HL-60 (cell line): Measurements from ENCODE around the gene UST.

Experiments
- DNase-seq, 2 experiments: peaks; one replicate each; pipeline ENCODE4 v3.0.0-alpha.2; 2010 to 2020; ENCODE audit warnings: low read depth in 1 of 2, low spot score in 1 of 2
- H3K27ac ChIP-seq: fragments of 250-450 bp; sonication (Bioruptor Pico); replicated peaks from 2 replicates; pipeline ENCODE4 v1.5.1; 2020; ENCODE audit warnings: mild to moderate bottlenecking, moderate library complexity
- H3K27me3 ChIP-seq: fragments of 250-450 bp; sonication (Bioruptor Pico); 2 replicates; pipeline ENCODE4 v1.5.1; 2021; ENCODE audit warnings: mild to moderate bottlenecking, moderate library complexity; ENCODE audit not compliant: insufficient read depth, poor library complexity, severe bottlenecking
- H3K4me3 ChIP-seq: replicated peaks from 2 replicates; pipeline ENCODE4 v1.5.1; 2011; ENCODE audit warnings: mild to moderate bottlenecking, control low read depth, low read length; ENCODE audit not compliant: insufficient read depth
- CTCF ChIP-seq: IDR thresholded peaks from one replicate; pipeline ENCODE4 v1.5.1; 2011; ENCODE audit warnings: low read length, control low read depth, inconsistent platforms; ENCODE audit not compliant: insufficient read depth
- GABPA ChIP-seq: IDR thresholded peaks from 2 replicates; pipeline ENCODE4 v1.6.1; 2012; ENCODE audit warnings: low read depth
- POLR2AphosphoS5 ChIP-seq: IDR thresholded peaks from 2 replicates; pipeline ENCODE4 v1.6.1; 2012; ENCODE audit warnings: low read depth
- SPI1 ChIP-seq: IDR thresholded peaks from 2 replicates; pipeline ENCODE4 v1.6.1; 2012; ENCODE audit warnings: low read depth, mild to moderate bottlenecking, borderline replicate concordance
- TF ChIP-seq, protein P1 (sequence below): IDR thresholded peaks from 2 replicates; pipeline ENCODE4 v1.6.1; 2012; ENCODE audit warnings: low read depth; ENCODE audit not compliant: insufficient replicate concordance

Gene UST

GRCh38 chr6:148739822-148740128, 7.1 kb upstream of the UST start:
- TF ChIP-seq GABPA (no peak), POLR2AphosphoS5 (no peak), CTCF (no peak), SPI1 (no peak)
- TF ChIP-seq, protein P1, sequence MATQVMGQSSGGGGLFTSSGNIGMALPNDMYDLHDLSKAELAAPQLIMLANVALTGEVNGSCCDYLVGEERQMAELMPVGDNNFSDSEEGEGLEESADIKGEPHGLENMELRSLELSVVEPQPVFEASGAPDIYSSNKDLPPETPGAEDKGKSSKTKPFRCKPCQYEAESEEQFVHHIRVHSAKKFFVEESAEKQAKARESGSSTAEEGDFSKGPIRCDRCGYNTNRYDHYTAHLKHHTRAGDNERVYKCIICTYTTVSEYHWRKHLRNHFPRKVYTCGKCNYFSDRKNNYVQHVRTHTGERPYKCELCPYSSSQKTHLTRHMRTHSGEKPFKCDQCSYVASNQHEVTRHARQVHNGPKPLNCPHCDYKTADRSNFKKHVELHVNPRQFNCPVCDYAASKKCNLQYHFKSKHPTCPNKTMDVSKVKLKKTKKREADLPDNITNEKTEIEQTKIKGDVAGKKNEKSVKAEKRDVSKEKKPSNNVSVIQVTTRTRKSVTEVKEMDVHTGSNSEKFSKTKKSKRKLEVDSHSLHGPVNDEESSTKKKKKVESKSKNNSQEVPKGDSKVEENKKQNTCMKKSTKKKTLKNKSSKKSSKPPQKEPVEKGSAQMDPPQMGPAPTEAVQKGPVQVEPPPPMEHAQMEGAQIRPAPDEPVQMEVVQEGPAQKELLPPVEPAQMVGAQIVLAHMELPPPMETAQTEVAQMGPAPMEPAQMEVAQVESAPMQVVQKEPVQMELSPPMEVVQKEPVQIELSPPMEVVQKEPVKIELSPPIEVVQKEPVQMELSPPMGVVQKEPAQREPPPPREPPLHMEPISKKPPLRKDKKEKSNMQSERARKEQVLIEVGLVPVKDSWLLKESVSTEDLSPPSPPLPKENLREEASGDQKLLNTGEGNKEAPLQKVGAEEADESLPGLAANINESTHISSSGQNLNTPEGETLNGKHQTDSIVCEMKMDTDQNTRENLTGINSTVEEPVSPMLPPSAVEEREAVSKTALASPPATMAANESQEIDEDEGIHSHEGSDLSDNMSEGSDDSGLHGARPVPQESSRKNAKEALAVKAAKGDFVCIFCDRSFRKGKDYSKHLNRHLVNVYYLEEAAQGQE = no peak
- Histone ChIP-seq H3K27ac (no peak overlapping the region), H3K27me3 (peaks cover 8% of the 10 kb centered on the region), H3K4me3 (no peak overlapping the region)
- no peak for DNase-seq

DNA sequence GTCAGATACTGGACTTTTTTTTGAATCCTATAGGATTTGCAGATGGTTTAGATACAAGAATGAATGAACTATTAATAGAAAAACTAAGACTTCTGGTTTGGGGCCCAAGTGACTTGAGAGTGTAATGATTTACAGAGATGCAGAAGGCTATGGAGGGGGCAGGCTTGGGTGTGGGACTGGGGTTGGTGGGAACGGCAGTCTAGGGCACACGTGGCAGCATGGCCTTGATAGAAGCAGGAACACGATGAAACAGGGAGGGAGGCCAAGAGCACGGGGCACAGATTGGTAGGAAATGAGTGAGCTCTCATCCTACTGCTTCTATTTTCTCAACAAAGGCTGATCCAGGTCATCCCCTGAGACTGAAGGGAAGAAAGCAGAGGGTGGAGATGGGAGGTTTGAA, 3.4 kb upstream of the UST start:
- H3K27ac ChIP-seq = no peak overlapping the region
- H3K27me3 ChIP-seq = peaks cover 34% of the 10 kb centered on the region
- TF ChIP-seq, protein P1 = no peak
- TF ChIP-seq CTCF (no peak), POLR2AphosphoS5 (no peak), GABPA (no peak), SPI1 (no peak)
- DNase-seq = no peak
- no peak overlapping the region for H3K4me3 ChIP-seq

- Histone ChIP-seq H3K27me3 (peaks cover 47% of the 10 kb centered on the region), H3K4me3 (peak overlapping the region; percentile 67), H3K27ac (no peak overlapping the region)
- DNase-seq = no peak
- TF ChIP-seq CTCF (no peak), SPI1 (no peak), GABPA (no peak), POLR2AphosphoS5 (no peak)
- TF ChIP-seq, protein P1 = no peak
Observed at GRCh38 chr6:148745926-148746325, 904 bp upstream of the UST start.
